HCT116 (cell line): ENCODE results near the gene NECAB3. TPM values are rescaled to one million over a fixed set of nuclear protein-coding genes. Genes with fewer than 3 reads are reported as not detected.

ENCODE experiments used
- ATAC-seq: fragments of 200-7000 bp; cut with Tn5 transposase; 2 replicates; pipeline ENCODE4 v1.9.1; 2020; ENCODE audit warnings: mild to moderate bottlenecking, moderate library complexity
- BruUV-seq: library from RNA; stranded (reverse); fragments of 400-500 nt; replicated peaks from 2 replicates; lab custom pipeline; 2021; lab: Mats Ljungman, UMichigan
- CTCF ChIA-PET: fragments of 300-600 bp; sonication (Branson Sonifier 250); formaldehyde crosslinking; loops from one replicate; lab custom pipeline; 2021; ENCODE audit warnings: antibody characterized with exemption; lab: Charles Lee
- POLR2A ChIA-PET: fragments of 300-600, 350-600 bp; sonication (Branson Sonifier 250); formaldehyde crosslinking; loops from one replicate; lab custom pipeline; 2021; ENCODE audit warnings: antibody characterized with exemption; lab: Charles Lee
- RAD21 ChIA-PET, 2 experiments: fragments of 300-600 bp; sonication (Branson Sonifier 250); formaldehyde crosslinking; loops; one replicate each; lab custom pipeline; 2023; ENCODE audit warnings: low total read pairs in 2 of 2; ENCODE audit not compliant: uncharacterized antibody in 2 of 2, unreplicated experiment in 2 of 2, low non-redundant PET in 1 of 2; lab: Charles Lee
- DNase-seq: peaks from one replicate; pipeline ENCODE4 v3.0.0-alpha.2; 2010; ENCODE audit warnings: low read depth, low spot score
- H2AFZ ChIP-seq: fragments of 200-600 bp; shearing (Covaris generic), sonication (generic); 2 replicates; pipeline ENCODE4 v1.6.1; 2017; ENCODE audit warnings: low read depth, mixed run types, mixed read lengths, antibody characterized with exemption, low read length; ENCODE audit not compliant: poor library complexity, severe bottlenecking
- H3K27ac ChIP-seq: 2 replicates; pipeline ENCODE4 v1.5.1; 2012; ENCODE audit warnings: low read depth, low read length
- H3K27me3 ChIP-seq: fragments of 200-600 bp; sonication (generic); 2 replicates; pipeline ENCODE4 v1.6.1; 2016; ENCODE audit warnings: mixed run types, low read length, mixed read lengths; ENCODE audit not compliant: insufficient read depth
- H3K36me3 ChIP-seq, 2 experiments: fragments of 200-500 bp in 1 of 2; fragments of 200-600 bp in 1 of 2; sonication (Bioruptor generic) in 1 of 2; sonication (generic) in 1 of 2; 2 replicates each; pipeline versions ENCODE4 v1.5.1 to v1.6.1; 2014 to 2016; ENCODE audit warnings: low read length in 2 of 2, inconsistent platforms in 1 of 2, mixed read lengths in 1 of 2, mixed run types in 1 of 2; ENCODE audit not compliant: insufficient read depth in 2 of 2, control insufficient read depth in 1 of 2
- H3K4me1 ChIP-seq, 2 experiments: fragments of 200-600 bp in 1 of 2; sonication (generic) in 1 of 2; 2 replicates each; pipeline versions ENCODE4 v1.5.1 to v1.6.1; 2012 to 2017; ENCODE audit warnings: low read length in 2 of 2, inconsistent platforms in 1 of 2, mild to moderate bottlenecking in 1 of 2, mixed read lengths in 1 of 2, mixed run types in 1 of 2, moderate library complexity in 1 of 2; ENCODE audit not compliant: insufficient read depth in 2 of 2, control insufficient read depth in 1 of 2
- H3K4me2 ChIP-seq: fragments of 200-600 bp; sonication (generic); 2 replicates; pipeline ENCODE4 v1.6.1; 2017; ENCODE audit warnings: mixed run types, low read length, mixed read lengths
- H3K4me3 ChIP-seq, 2 experiments: fragments of 200-600 bp in 1 of 2; sonication (generic) in 1 of 2; replicated peaks in 1 of 2; 2 replicates each; pipeline ENCODE4 v1.5.1; 2011 to 2016; ENCODE audit warnings: low read length in 2 of 2, control low read depth in 1 of 2, low read depth in 1 of 2, mild to moderate bottlenecking in 1 of 2, mixed read lengths in 1 of 2, mixed run types in 1 of 2
- H3K79me2 ChIP-seq: fragments of 200-600 bp; sonication (generic); 2 replicates; pipeline ENCODE4 v1.6.1; 2017; ENCODE audit warnings: mild to moderate bottlenecking, mixed run types, low read length, moderate library complexity, mixed read lengths; ENCODE audit not compliant: insufficient read depth
- H3K9ac ChIP-seq: fragments of 200-600 bp; sonication (generic); 2 replicates; pipeline ENCODE4 v1.6.1; 2016; ENCODE audit warnings: low read length, mixed read lengths
- H3K9me2 ChIP-seq: fragments of 200-600 bp; sonication (generic), shearing (Covaris generic); 2 replicates; pipeline ENCODE4 v1.6.1; 2017; ENCODE audit warnings: mixed run types, mild to moderate bottlenecking, moderate library complexity; ENCODE audit not compliant: insufficient read depth
- H3K9me3 ChIP-seq, 2 experiments: fragments of 200-500 bp in 1 of 2; fragments of 200-600 bp in 1 of 2; sonication (Bioruptor generic) in 1 of 2; sonication (generic) in 1 of 2; 2 replicates each; pipeline ENCODE4 v1.6.1; 2014 to 2017; ENCODE audit warnings: low read length in 2 of 2, mixed read lengths in 2 of 2, inconsistent platforms in 1 of 2, low read depth in 1 of 2, mild to moderate bottlenecking in 1 of 2, mixed run types in 1 of 2, moderate library complexity in 1 of 2; ENCODE audit not compliant: control insufficient read depth in 1 of 2, insufficient read depth in 1 of 2
- H4K20me1 ChIP-seq: fragments of 200-600 bp; sonication (generic), shearing (Covaris generic); 2 replicates; pipeline ENCODE4 v1.6.1; 2017; ENCODE audit warnings: mixed run types, mild to moderate bottlenecking, moderate library complexity; ENCODE audit not compliant: insufficient read depth
- CEBPB ChIP-seq: IDR thresholded peaks from 2 replicates; pipeline ENCODE4 v1.6.1; 2012; ENCODE audit warnings: low read depth
- EZH2phosphoT487 ChIP-seq: fragments of 200-600 bp; IDR thresholded peaks from 2 replicates; pipeline ENCODE4 v1.6.1; 2018; ENCODE audit warnings: antibody characterized with exemption, borderline replicate concordance
- MAX ChIP-seq: IDR thresholded peaks from 2 replicates; pipeline ENCODE4 v1.6.1; 2012
- POLR2AphosphoS5 ChIP-seq: IDR thresholded peaks from 2 replicates; pipeline ENCODE4 v1.6.1; 2011; ENCODE audit warnings: mild to moderate bottlenecking, low read depth, low read length, moderate library complexity
- REST ChIP-seq: IDR thresholded peaks from 2 replicates; pipeline ENCODE4 v1.6.1; 2012; ENCODE audit warnings: low read depth
- SIN3A ChIP-seq: IDR thresholded peaks from 2 replicates; pipeline ENCODE4 v1.6.1; 2012; ENCODE audit warnings: low read depth
- SRF ChIP-seq: IDR thresholded peaks from 2 replicates; pipeline ENCODE4 v1.6.1; 2012; ENCODE audit warnings: low read depth
- TCF7L2 ChIP-seq: IDR thresholded peaks from 2 replicates; pipeline ENCODE4 v1.7.0; 2011; ENCODE audit warnings: borderline replicate concordance, inconsistent platforms; ENCODE audit not compliant: insufficient read depth, insufficient read length; ENCODE audit errors: extremely low read depth
- YY1 ChIP-seq: IDR thresholded peaks from 2 replicates; pipeline ENCODE4 v1.6.1; 2011; ENCODE audit warnings: low read length, low read depth, moderate library complexity, mild to moderate bottlenecking; ENCODE audit not compliant: insufficient replicate concordance; ENCODE audit errors: extremely low read depth
- intact Hi-C: fragments of 100-400 bp; cut with micrococcal nuclease; formaldehyde crosslinking; loops from 2 replicates; pipeline ENCODE4 v1.10.0; 2022
- total RNA-seq: library from RNA; stranded (reverse); gene quantifications from one replicate; pipeline ENCODE4 v1.2.1, GENCODE V29; 2021; ENCODE audit not compliant: unreplicated experiment
- TF ChIP-seq, protein P1 (sequence below), 3 experiments: fragments of 200-600 bp in 1 of 3; sonication (generic) in 1 of 3; IDR thresholded peaks in 2 of 3; conservative IDR thresholded peaks in 1 of 3; 2 replicates each; pipeline ENCODE4 v1.5.1; 2012 to 2017; ENCODE audit warnings: low read depth in 2 of 3, low read length in 2 of 3, antibody characterized with exemption in 1 of 3, borderline replicate concordance in 1 of 3, control low read depth in 1 of 3, mild to moderate bottlenecking in 1 of 3, mixed read lengths in 1 of 3, mixed run types in 1 of 3, moderate library complexity in 1 of 3; ENCODE audit not compliant: insufficient read depth in 1 of 3

Gene NECAB3
- total RNA-seq, 1 experiment from 2014 or later, result 48.1 TPM

DNA sequence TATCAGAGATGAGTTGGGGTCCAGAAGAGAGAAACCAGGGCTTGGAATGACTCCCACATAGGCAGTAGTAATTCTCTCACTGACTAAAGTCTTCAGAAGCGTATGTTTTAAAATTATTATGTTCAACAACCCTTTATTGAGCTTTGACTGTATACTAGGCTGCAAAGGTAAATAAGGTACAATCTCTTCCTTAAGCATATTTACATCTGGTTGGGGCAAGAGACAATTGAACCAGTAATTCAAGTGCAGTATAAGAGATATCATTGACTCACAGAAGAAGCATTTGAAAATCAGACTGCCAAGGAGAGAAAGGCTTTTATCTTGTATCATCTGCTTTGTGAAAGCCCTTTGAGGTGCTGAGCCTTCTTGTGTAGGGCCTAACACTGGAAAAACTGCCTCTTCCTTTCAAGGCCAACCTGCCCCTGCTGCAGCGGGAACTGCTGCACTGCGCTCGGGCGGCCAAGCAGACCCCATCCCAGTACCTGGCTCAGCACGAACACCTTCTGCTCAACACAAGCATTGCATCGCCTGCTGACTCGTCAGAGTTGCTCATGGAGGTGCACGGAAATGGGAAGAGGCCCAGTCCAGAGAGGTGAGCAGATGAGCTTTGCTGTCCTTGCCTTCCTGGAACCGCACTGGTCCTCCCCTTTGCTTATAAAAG is 51.4 kb downstream of the NECAB3 start:
- TF ChIP-seq MAX, result no peak
- TF ChIP-seq EZH2phosphoT487, result no peak
- TF ChIP-seq SIN3A, result no peak
- no peak for TF ChIP-seq REST
- TF ChIP-seq SRF, result no peak
- no peak for TF ChIP-seq POLR2AphosphoS5
- no peak for TF ChIP-seq YY1
- no peak for TF ChIP-seq TCF7L2
- TF ChIP-seq, protein P1, sequence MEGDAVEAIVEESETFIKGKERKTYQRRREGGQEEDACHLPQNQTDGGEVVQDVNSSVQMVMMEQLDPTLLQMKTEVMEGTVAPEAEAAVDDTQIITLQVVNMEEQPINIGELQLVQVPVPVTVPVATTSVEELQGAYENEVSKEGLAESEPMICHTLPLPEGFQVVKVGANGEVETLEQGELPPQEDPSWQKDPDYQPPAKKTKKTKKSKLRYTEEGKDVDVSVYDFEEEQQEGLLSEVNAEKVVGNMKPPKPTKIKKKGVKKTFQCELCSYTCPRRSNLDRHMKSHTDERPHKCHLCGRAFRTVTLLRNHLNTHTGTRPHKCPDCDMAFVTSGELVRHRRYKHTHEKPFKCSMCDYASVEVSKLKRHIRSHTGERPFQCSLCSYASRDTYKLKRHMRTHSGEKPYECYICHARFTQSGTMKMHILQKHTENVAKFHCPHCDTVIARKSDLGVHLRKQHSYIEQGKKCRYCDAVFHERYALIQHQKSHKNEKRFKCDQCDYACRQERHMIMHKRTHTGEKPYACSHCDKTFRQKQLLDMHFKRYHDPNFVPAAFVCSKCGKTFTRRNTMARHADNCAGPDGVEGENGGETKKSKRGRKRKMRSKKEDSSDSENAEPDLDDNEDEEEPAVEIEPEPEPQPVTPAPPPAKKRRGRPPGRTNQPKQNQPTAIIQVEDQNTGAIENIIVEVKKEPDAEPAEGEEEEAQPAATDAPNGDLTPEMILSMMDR (IDR thresholded peaks at IDR 0.05 in 2 of 3, conservative IDR thresholded peaks at IDR 0.05 in 1 of 3; ENCODE audit: borderline replicate concordance in 1 of 3, insufficient read depth in 1 of 3, low read depth in 2 of 3, low read length in 2 of 3), result no peak
- no peak for TF ChIP-seq CEBPB
- Histone ChIP-seq H3K36me3 (no peaks in the 10 kb centered on the region; a peak in 1 of 4 replicates), H3K9ac (no peak overlapping the region), H3K9me2 (no peaks in the 10 kb centered on the region), H3K4me2 (no peak overlapping the region), H4K20me1 (no peaks in the 10 kb centered on the region), H3K4me1 (no peaks in the 10 kb centered on the region), H3K9me3 (no peaks in the 10 kb centered on the region), H2AFZ (no peak overlapping the region), H3K4me3 (no peak overlapping the region), H3K27ac (no peak overlapping the region), H3K27me3 (no peaks in the 10 kb centered on the region), H3K79me2 (no peaks in the 10 kb centered on the region)
- POLR2A ChIA-PET, result no interaction called here
- BruUV-seq, result no TSS peak
- RAD21 ChIA-PET, result no interaction called here
- intact Hi-C loops, result no loop called here
- CTCF ChIA-PET, result no interaction called here
- DNase-seq (no peak), ATAC-seq (no peak)
